H9 (cell line): Measurements from ENCODE around the gene FOXJ3. TPM values are rescaled to one million over a fixed set of nuclear protein-coding genes. Genes with fewer than 3 reads are reported as not detected.

Experiments
- DNase-seq: peaks from one replicate; pipeline ENCODE4 v3.0.0-alpha.2; 2017
- H2AFZ ChIP-seq: one replicate; pipeline ENCODE4 v1.6.1; 2013; ENCODE audit warnings: mild to moderate bottlenecking, low read length, control low read depth, moderate library complexity
- H2AK5ac ChIP-seq: 2 replicates; pipeline ENCODE4 v1.6.1; 2013; ENCODE audit warnings: low read length, control low read depth, mixed read lengths; ENCODE audit not compliant: insufficient read length
- H2BK120ac ChIP-seq: one replicate; pipeline ENCODE4 v1.6.1; 2013; ENCODE audit warnings: low read depth, mild to moderate bottlenecking, low read length, control low read depth, inconsistent platforms; ENCODE audit not compliant: poor library complexity, severe bottlenecking
- H2BK12ac ChIP-seq: 2 replicates; pipeline ENCODE4 v1.6.1; 2013; ENCODE audit warnings: low read length, control low read depth, mixed read lengths, low read depth; ENCODE audit not compliant: insufficient read length
- H2BK15ac ChIP-seq: 2 replicates; pipeline ENCODE4 v1.6.1; 2013; ENCODE audit warnings: low read depth, low read length, control low read depth
- H2BK20ac ChIP-seq: one replicate; pipeline ENCODE4 v1.6.1; 2013; ENCODE audit warnings: low read depth, mild to moderate bottlenecking, low read length, control low read depth, inconsistent platforms; ENCODE audit not compliant: poor library complexity, severe bottlenecking
- H2BK5ac ChIP-seq: 2 replicates; pipeline ENCODE4 v1.6.1; 2013; ENCODE audit warnings: low read length, control low read depth, mixed read lengths; ENCODE audit not compliant: insufficient read length
- H3K14ac ChIP-seq: 2 replicates; pipeline ENCODE4 v1.6.1; 2013; ENCODE audit warnings: low read length, control low read depth; ENCODE audit not compliant: insufficient read depth
- H3K18ac ChIP-seq: 2 replicates; pipeline ENCODE4 v1.6.1; 2013; ENCODE audit warnings: low read depth, mild to moderate bottlenecking, mixed read lengths, low read length, control low read depth; ENCODE audit not compliant: insufficient read length
- H3K23ac ChIP-seq: 2 replicates; pipeline ENCODE4 v1.6.1; 2013; ENCODE audit warnings: low read length, control low read depth, mixed read lengths, low read depth; ENCODE audit not compliant: insufficient read length
- H3K23me2 ChIP-seq: 2 replicates; pipeline ENCODE4 v1.6.1; 2013; ENCODE audit warnings: low read depth, mild to moderate bottlenecking, mixed read lengths, low read length, control low read depth; ENCODE audit not compliant: insufficient read length, poor library complexity, severe bottlenecking
- H3K27ac ChIP-seq: 2 replicates; pipeline ENCODE4 v1.5.1; 2013; ENCODE audit warnings: low read length, control low read depth, mixed read lengths, low read depth; ENCODE audit not compliant: insufficient read length
- H3K27me3 ChIP-seq: 2 replicates; pipeline ENCODE4 v1.6.1; 2013; ENCODE audit warnings: low read length, control low read depth, inconsistent platforms; ENCODE audit not compliant: insufficient read depth
- H3K4ac ChIP-seq: 2 replicates; pipeline ENCODE4 v1.6.1; 2013; ENCODE audit warnings: low read depth, mild to moderate bottlenecking, control low read depth, inconsistent platforms, low read length, moderate library complexity
- H3K4me1 ChIP-seq: 2 replicates; pipeline ENCODE4 v1.6.1; 2013; ENCODE audit warnings: low read length, control low read depth, inconsistent platforms; ENCODE audit not compliant: insufficient read depth
- H3K4me2 ChIP-seq: 2 replicates; pipeline ENCODE4 v1.6.1; 2013; ENCODE audit warnings: low read length, control low read depth, mixed read lengths; ENCODE audit not compliant: insufficient read length, insufficient read depth
- H3K56ac ChIP-seq: 2 replicates; pipeline ENCODE4 v1.6.1; 2013; ENCODE audit warnings: low read depth, mild to moderate bottlenecking, mixed read lengths, low read length, control low read depth; ENCODE audit not compliant: insufficient read length
- H3K79me1 ChIP-seq: 2 replicates; pipeline ENCODE4 v1.6.1; 2013; ENCODE audit warnings: low read depth, mild to moderate bottlenecking, moderate library complexity, low read length, control low read depth, inconsistent platforms; ENCODE audit not compliant: insufficient read depth, poor library complexity, severe bottlenecking
- H3K79me2 ChIP-seq: 2 replicates; pipeline ENCODE4 v1.6.1; 2013; ENCODE audit warnings: low read length, control low read depth, inconsistent platforms; ENCODE audit not compliant: insufficient read depth
- H3K9ac ChIP-seq: 2 replicates; pipeline ENCODE4 v1.6.1; 2013; ENCODE audit warnings: low read length, control low read depth, mixed read lengths; ENCODE audit not compliant: insufficient read length; ENCODE audit errors: extremely low read depth
- H3K9me3 ChIP-seq: one replicate; pipeline ENCODE4 v1.6.1; 2013; ENCODE audit warnings: low read depth, low read length, inconsistent platforms; ENCODE audit not compliant: control insufficient read depth
- H3T11ph ChIP-seq: one replicate; pipeline ENCODE4 v1.6.1; 2013; ENCODE audit warnings: mild to moderate bottlenecking, low read length, control low read depth, inconsistent platforms
- H4K20me1 ChIP-seq: one replicate; pipeline ENCODE4 v1.6.1; 2013; ENCODE audit not compliant: control insufficient read depth, insufficient read length, insufficient read depth
- H4K5ac ChIP-seq: 2 replicates; pipeline ENCODE4 v1.6.1; 2013; ENCODE audit warnings: low read depth, mild to moderate bottlenecking, mixed read lengths, low read length, control low read depth; ENCODE audit not compliant: insufficient read length
- H4K8ac ChIP-seq: replicated peaks from 2 replicates; pipeline ENCODE4 v1.6.1; 2013; ENCODE audit warnings: low read length, control low read depth, mixed read lengths, low read depth; ENCODE audit not compliant: insufficient read length
- H4K91ac ChIP-seq: 2 replicates; pipeline ENCODE4 v1.6.1; 2013; ENCODE audit warnings: low read depth, mild to moderate bottlenecking, moderate library complexity, mixed read lengths, low read length, control low read depth; ENCODE audit not compliant: insufficient read length
- H3K27ac Mint-ChIP-seq, 3 experiments: 2 replicates in 2 of 3; 3 replicates in 1 of 3; pipeline ENCODE4 v1.8.0; 2020 to 2021; ENCODE audit warnings: mixed read lengths in 3 of 3, mild to moderate bottlenecking in 1 of 3, moderate library complexity in 1 of 3
- H3K27me3 Mint-ChIP-seq: 2 replicates; pipeline ENCODE4 v1.8.0; 2021; ENCODE audit warnings: low read depth, mild to moderate bottlenecking, moderate library complexity, mixed read lengths
- H3K36me3 Mint-ChIP-seq, 3 experiments: 2 replicates in 2 of 3; 3 replicates in 1 of 3; pipeline ENCODE4 v1.8.0; 2020 to 2021; ENCODE audit warnings: low read depth in 3 of 3, mixed read lengths in 3 of 3; ENCODE audit not compliant: insufficient read depth in 1 of 3
- H3K4me1 Mint-ChIP-seq, 2 experiments: 2 replicates each; pipeline ENCODE4 v1.8.0; 2020; ENCODE audit warnings: mixed read lengths in 2 of 2
- H3K4me3 Mint-ChIP-seq, 2 experiments: 2 replicates in 1 of 2; 3 replicates in 1 of 2; pipeline ENCODE4 v1.8.0; 2020 to 2021; ENCODE audit warnings: mild to moderate bottlenecking in 2 of 2, mixed read lengths in 2 of 2, moderate library complexity in 1 of 2
- H3K9me3 Mint-ChIP-seq, 2 experiments: 2 replicates in 1 of 2; 3 replicates in 1 of 2; pipeline ENCODE4 v1.8.0; 2020; ENCODE audit warnings: mild to moderate bottlenecking in 2 of 2, mixed read lengths in 2 of 2, moderate library complexity in 1 of 2
- WGBS: extraction: QIAGEN DNeasy Blood & Tissue Kit; methylation state at CpG from one replicate; pipeline ENCODE4 v1.1.7; 2013; ENCODE audit warnings: missing lambda C conversion rate, low lambda C conversion rate, mixed read lengths; ENCODE audit not compliant: insufficient read length; ENCODE audit errors: extremely low coverage; 5-methylcytosine and 5-hydroxymethylcytosine counted together
- total RNA-seq: library from RNA; stranded (reverse); gene quantifications from 2 replicates; pipeline ENCODE4 v1.2.1, GENCODE V29; 2021
- TF ChIP-seq, protein P1 (sequence below): fragments of 200-600 bp; sonication (generic); conservative IDR thresholded peaks from 3 replicates; pipeline ENCODE4 v1.8.0; 2021; ENCODE audit warnings: antibody characterized with exemption, mild to moderate bottlenecking

The FOXJ3 gene
- total RNA-seq, 1 experiment from 2014 or later, result 49.9 TPM

DNA sequence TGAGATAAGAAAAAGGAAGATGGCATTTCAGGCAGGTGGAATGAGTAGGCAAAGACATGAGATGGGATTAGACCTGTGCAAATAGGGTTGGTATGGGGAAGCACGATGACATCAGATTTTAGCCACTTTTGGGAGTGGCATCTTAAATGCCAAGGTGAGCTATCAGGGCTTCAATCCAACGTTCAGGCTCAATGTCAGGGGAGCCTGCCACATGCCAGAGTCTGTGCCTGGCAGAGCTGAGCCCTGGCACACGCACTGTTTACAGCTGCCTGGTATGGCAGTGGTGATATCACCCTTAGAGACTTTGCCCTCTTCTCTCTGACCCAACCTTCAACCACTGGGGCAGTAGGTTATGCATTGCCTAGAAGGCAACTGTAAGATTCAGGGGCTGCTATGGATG, 182.9 kb downstream of the FOXJ3 start:
- Histone ChIP-seq H3K4me2 (no peak overlapping the region), H3K23me2 (no peaks in the 10 kb centered on the region), H3K4me1 (no peaks in the 10 kb centered on the region), H3T11ph (no peak overlapping the region), H3K27me3 (no peaks in the 10 kb centered on the region), H3K18ac (no peak overlapping the region), H4K8ac (no peak overlapping the region), H3K27ac (no peak overlapping the region), H2BK20ac (no peak overlapping the region), H3K9ac (no peak overlapping the region), H3K79me1 (no peaks in the 10 kb centered on the region), H3K79me2 (no peaks in the 10 kb centered on the region), H2BK120ac (no peak overlapping the region), H2BK15ac (no peak overlapping the region), H4K91ac (no peak overlapping the region), H2BK5ac (no peak overlapping the region), H2AK5ac (no peak overlapping the region), H4K5ac (no peak overlapping the region), H3K4ac (no peak overlapping the region), H3K14ac (no peak overlapping the region), H2AFZ (no peak overlapping the region), H3K23ac (no peak overlapping the region), H4K20me1 (no peaks in the 10 kb centered on the region), H3K56ac (no peak overlapping the region), H2BK12ac (no peak overlapping the region), H3K9me3 (no peaks in the 10 kb centered on the region)
- H3K4me1 Mint-ChIP-seq, result no peaks in the 10 kb centered on the region
- no peaks in the 10 kb centered on the region for H3K9me3 Mint-ChIP-seq
- H3K27ac Mint-ChIP-seq, result no peak overlapping the region; a peak in 1 of 7 replicates
- WGBS, result no CpG with 5 or more reads among the region's 3 CpGs
- no peak for DNase-seq
- H3K36me3 Mint-ChIP-seq, result no peaks in the 10 kb centered on the region; a peak in 1 of 7 replicates
- no peak overlapping the region for H3K4me3 Mint-ChIP-seq
- H3K27me3 Mint-ChIP-seq, result peaks cover 12% of the 10 kb centered on the region
- TF ChIP-seq, protein P1, sequence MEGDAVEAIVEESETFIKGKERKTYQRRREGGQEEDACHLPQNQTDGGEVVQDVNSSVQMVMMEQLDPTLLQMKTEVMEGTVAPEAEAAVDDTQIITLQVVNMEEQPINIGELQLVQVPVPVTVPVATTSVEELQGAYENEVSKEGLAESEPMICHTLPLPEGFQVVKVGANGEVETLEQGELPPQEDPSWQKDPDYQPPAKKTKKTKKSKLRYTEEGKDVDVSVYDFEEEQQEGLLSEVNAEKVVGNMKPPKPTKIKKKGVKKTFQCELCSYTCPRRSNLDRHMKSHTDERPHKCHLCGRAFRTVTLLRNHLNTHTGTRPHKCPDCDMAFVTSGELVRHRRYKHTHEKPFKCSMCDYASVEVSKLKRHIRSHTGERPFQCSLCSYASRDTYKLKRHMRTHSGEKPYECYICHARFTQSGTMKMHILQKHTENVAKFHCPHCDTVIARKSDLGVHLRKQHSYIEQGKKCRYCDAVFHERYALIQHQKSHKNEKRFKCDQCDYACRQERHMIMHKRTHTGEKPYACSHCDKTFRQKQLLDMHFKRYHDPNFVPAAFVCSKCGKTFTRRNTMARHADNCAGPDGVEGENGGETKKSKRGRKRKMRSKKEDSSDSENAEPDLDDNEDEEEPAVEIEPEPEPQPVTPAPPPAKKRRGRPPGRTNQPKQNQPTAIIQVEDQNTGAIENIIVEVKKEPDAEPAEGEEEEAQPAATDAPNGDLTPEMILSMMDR, result no peak
